HG02571 (cell line): ENCODE data around the gene RNASE3.
"Not testable (repeated sequence)": the region's sequence is repeated elsewhere in the genome, so short reads cannot be mapped to it uniquely, and the experiment has no call there.

Experiments used
- ATAC-seq: cut with Tn5 transposase; IDR thresholded peaks from one replicate; pipeline ENCODE4 v1.9.1; 2021; ENCODE audit warnings: mild to moderate bottlenecking, moderate library complexity; ENCODE audit not compliant: unreplicated experiment

Gene RNASE3

DNA sequence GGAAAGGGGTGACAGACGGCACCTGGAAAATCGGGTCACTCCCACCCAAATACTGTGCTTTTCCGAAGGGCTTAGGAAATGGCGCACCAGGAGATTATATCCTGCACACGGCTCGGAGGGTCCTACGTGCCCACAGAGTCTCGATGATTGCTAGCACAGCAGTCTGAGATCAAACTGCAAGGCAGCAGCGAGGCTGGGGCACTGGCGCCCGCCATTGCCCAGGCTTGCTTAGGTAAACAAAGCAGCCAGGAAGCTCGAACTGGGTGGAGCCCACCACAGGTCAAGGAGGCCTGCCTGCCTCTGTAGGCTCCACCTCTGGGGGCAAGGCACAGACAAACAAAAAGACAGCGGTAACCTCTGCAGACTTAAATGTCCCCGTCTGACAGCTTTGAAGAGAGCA is 19.6 kb downstream of the RNASE3 start:
- not testable (repeated sequence) for ATAC-seq

DNA sequence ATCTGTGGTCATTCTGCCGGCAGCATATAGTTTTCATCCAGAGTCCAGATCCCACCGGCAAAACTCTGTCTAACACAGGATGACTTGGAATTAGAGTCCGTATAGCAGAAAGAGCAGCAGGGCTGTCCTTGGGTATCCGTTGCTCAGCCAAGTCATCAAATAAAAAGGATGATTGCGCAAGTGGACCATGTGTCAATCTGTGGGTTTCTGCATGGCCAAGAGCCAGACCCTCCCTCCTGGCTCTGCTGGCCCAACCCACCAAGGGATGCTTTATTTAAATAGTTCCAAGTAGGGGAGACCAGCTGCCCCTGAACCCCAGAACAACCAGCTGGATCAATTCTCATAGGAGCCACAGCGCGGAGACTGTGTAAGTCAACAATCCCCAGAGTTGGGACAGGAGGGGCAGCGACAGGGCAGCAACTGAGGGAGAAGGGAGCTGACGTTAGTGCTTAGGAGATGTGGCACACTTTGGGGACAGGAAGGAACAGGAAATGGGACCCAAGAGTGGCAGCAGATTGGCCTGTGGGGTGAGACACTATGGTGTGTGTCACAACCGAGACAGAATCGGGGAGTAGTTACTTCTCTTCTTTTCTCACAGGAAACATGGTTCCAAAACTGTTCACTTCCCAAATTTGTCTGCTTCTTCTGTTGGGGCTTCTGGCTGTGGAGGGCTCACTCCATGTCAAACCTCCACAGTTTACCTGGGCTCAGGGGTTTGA is 28.0 kb downstream of the RNASE3 start:
- not testable (repeated sequence) for ATAC-seq

DNA sequence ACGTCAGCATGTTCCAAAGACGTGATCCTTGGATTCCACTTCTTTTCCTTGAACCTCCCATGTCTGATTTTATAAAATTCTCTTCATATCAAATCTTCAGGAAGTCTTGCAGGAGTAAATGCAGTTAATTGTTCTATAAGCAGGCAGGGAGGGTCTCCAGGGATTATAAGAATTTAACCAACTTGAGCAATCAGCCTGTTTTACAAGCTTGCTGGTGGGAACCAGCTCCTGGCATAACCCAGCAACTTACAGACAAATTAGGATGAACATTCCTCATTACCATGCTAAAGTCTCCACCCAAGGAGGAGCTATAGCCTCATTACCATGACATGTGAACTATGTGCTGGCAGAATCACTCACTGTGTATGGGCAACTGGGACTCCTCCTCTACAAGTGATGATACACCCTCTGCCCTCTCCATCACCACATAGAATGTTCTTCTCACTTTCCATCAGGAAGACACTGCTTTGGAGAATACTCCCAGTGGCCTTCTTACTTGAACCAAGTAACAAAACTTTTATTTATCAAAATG is 32.6 kb downstream of the RNASE3 start:
- not testable (repeated sequence) for ATAC-seq

DNA sequence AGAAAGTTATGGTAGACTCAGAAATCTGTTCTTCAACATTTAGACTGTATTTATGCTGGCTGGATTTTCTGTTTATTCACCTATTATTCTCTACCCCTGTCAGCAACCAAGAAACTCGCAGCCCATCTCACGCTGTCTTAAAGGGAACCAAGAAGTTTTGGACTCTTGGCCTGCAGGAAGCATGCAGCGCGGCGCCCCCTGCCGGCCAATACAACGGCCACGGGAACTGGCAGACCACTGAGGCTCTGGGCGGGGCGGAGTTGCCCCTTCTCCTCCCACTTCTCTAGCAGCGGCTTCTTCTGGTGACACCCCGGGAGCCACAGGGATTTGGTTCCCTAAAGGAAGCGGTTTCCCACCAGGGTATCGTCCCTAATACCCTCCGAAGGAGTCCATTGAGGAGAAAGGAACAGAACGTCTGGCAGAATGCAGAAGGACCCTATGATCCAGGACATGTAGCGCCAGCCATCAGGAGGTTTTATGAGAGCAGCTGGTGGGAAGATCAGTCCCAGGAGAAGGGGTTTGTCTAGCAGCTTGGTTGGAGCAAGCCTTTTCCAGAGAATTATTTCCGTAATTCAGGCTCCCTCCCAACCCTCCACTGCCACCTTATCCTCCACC is 43.1 kb downstream of the RNASE3 start:
- no peak for ATAC-seq

DNA sequence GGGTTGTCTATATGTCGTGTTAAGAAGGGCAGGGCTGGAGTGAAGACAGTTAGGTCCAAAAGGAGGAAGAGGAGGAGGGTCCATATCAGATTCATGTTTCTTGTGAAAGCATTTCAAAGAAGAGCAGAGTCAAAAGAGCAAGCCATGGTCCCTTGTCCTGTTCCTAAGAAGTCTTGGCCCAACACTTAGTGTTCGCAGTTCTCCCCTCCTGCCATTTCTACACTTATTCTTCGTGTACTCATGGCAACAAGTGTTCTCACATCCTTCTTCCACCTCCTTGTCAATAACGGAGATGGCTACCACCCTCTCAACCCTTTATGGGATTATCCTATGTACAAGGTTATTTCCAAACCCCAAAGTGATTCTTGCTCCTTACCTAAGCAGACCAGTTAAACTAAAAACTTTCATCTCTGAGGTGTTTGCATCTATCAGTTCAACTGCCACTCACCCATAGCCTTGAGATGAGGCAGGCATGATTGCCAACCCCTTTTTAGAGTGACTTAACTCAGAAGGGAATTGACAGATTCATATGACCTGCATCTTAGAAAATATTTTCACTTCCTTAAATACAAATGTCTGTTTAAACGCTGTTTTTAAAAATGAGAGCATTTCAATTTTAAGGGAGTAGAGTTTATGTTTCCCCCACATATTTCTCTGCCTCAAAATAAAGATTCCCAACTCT is 44.3 kb downstream of the RNASE3 start:
- no peak for ATAC-seq
